NOMO-1 treated with DMSO at 0.1 percent for 48 hours (cell line): ENCODE measurements around the gene C12orf42.
A peak's percentile ranks its signal among the peaks of the same experiment; 100 is the strongest.

Experiments used
- DNase-seq: peaks from one replicate; lab custom pipeline; 2025; ENCODE audit not compliant: unreplicated experiment; lab: John Stamatoyannopoulos, UW

C12orf42 gene

DNA sequence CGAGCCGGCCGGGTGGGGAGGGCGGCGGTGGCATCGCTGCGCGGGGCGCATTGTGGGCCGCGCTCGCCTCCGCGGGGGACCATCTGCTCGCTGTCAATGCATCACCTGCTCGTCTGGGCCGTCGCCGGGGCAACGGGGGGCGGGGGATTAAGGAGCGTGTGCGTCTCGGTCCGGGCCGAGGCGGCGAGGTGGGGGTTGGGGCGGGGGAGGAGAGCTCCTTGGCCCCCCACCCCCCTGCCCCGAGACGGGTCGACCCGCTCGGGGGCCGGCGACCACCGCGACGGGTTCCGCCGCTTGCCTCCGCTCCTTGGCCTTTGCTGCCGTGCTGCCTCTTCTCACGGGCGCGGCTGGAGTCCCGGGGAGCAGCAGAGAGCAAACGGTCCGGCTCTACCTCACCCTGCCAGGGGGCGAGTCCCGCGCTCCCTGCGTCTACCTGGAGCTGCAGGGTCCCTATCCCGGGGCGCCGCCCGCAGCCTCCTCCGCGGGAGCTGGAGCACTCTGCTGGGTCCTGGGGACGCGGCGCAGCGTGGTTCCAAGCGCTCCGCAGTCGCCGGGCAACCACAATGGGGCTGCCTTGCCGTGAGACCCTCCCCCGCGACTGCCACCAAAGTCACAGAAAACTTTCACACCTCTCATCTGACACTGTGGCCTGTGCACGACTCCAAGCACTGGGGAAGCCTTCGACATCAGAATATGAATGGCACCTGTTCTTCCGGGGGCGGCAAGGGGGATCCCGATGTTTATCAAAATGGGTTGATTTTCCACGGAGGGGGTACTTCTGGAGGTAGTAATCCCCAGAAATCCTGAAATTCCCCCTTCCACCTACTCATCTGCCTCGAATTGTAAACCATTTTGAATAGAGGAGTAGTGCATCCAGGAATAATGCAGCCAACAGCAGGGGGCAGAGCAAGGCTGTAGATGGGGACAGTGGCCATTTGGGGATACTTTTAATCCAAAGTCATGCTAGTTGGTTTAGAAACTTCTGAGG is at the start of gene C12orf42:
C12orf42 (minus strand) TSS at position 500 of the 988 bp plus-strand sequence. CDS start 17,542 bp downstream, outside the sequence.
- DNase-seq = no peak

DNA sequence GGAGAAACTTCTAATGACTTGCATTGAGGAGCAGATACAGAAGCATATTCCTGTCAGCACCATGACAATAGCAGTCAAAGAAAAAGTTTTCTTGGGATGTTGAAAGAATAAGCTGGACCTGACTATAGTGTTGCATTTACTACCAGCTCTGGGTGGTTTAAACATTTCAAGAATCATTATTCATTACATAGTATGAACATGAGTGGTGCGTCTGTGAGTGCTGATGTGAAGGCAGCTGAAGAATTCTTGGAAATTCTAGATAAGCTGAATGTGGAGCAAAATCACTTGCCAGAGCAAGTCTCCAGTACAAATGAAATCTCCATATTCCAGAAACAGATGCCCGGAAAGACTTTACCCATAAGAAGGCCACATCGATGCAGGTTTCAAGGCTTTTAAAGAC is 46.3 kb upstream of the C12orf42 start:
- DNase-seq = no peak

GRCh38 chr12:103540319-103540718 is 44.6 kb upstream of the C12orf42 start:
- no peak for DNase-seq

- no peak for DNase-seq
Measured at GRCh38 chr12:103538397-103538796, 42.6 kb upstream of the C12orf42 start.

GRCh38 chr12:103530307-103531066 is 34.7 kb upstream of the C12orf42 start:
- DNase-seq = no peak

DNA sequence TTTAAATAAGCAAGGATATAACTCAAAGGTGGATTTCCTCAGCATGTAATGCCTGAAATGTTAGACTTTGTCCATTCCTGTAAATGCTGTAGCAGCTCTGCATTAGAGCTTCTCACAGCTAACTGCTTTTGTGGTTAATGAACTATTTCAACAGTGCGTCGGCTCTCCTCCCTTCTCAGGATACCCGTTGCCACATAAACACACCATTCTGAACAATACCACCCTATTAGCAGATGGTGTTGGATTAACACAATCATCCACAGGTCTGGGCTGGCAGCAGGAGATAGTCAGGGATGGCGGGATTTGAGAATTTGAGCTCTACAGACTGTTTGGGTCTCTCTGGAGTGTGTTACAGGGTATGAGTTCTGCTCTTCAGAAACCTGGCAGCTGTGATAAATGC is 33.5 kb upstream of the C12orf42 start:
- no peak for DNase-seq

DNA sequence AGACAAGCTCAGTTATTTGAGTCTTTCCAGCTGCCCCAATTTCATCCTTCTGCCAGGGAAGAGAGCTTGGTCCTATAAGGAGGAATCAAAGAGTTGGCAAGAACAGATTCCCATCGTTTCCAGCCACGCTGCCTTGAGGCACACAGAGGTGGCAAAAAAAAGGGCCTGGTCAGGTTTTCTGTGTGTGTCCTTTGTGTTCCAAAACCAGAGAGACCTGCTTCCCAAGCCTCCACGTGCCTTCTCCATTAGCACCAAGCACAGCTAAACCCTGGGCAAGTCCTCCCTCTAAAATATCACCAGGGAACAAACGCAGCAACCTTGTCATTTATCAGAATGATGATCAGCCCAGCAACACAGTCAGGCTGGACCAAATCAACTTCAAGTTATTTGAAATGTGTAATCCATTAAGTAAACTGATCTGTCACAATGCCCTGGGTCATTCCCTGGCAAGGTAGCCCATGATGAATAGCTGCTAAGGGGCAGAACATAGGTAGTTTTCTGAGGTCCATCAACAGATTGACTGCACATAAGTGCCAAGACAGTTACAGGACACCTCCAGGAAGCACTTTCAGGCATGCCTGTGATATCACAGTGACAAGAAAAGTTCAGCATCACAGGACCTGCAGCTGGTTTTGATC is 28.6 kb upstream of the C12orf42 start:
- no peak for DNase-seq

- DNase-seq = no peak
Measured at GRCh38 chr12:103523771-103524170, 28.0 kb upstream of the C12orf42 start.

DNA sequence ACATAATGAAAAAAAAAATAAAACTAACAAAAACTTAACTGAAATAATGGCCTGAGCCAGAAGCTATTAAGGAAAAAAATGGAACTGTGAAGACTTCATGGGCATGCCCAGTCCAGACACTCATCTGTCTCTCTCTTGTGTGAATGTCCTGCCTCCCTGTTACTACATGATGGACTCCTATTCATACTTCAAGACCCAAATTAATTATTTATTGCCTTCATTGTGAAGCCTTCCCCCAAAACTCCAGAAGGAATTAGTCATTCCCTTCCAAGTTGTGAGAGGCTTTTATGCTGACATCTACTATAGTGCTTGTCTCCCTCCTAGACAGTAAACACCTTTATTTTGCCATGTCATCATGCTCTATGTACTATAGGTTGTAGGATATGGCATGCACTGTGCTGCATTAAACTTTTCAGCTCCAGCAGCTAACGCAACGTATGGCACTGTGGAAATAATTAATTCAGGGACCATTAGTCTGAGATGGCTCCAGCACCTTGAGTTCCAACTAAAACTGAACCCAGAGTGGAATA is 25.0 kb upstream of the C12orf42 start:
- DNase-seq = no peak

GRCh38 chr12:103519632-103520031 is 23.9 kb upstream of the C12orf42 start:
- DNase-seq = no peak

DNA sequence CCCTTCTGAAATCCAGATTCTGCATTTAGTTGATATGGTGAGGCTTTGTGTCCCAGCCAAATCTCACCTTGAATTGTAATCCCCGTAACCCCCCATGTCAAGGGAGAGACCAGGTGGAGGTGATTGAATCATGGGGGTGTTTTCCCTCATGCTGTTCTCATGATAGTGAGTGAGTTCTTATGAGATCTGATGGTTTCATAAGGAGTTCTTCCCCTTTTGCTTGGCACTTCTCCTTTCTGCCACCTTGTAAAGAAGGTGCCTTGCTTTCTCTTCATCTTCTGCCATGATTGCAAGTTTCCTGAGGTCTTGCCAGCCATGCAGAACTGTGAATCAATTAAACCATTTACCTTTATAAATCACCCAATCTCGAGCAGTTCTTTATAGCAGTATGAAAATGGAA is 23.1 kb upstream of the C12orf42 start:
- peak; percentile 51 for DNase-seq

GRCh38 chr12:103517161-103517560 is 21.4 kb upstream of the C12orf42 start:
- no peak for DNase-seq

DNA sequence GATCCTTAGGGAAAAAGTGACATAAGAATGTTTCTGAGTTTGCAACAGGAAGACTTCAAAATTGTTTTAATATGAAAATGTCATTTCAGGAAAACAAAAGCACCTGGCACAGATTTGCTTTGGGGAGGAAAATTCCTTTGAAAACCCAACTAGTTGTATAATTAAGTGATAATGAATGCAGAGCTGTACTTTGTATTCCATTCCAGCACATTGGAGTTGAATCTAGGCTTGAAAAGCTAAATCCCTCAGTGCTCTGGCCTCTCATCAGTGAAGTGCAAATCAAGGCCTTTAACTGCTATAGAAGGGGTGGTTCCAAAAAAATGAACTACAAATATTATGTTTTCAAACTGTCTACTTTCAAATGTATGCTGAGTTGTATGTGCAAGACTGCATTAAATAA is 19.6 kb upstream of the C12orf42 start:
- no peak for DNase-seq

- no peak for DNase-seq
Measured at GRCh38 chr12:103513875-103514274, 18.1 kb upstream of the C12orf42 start.

GRCh38 chr12:103505371-103506236 is 9.8 kb upstream of the C12orf42 start:
- DNase-seq = no peak

- no peak for DNase-seq
Measured at GRCh38 chr12:103504606-103505005, 8.8 kb upstream of the C12orf42 start.

DNA sequence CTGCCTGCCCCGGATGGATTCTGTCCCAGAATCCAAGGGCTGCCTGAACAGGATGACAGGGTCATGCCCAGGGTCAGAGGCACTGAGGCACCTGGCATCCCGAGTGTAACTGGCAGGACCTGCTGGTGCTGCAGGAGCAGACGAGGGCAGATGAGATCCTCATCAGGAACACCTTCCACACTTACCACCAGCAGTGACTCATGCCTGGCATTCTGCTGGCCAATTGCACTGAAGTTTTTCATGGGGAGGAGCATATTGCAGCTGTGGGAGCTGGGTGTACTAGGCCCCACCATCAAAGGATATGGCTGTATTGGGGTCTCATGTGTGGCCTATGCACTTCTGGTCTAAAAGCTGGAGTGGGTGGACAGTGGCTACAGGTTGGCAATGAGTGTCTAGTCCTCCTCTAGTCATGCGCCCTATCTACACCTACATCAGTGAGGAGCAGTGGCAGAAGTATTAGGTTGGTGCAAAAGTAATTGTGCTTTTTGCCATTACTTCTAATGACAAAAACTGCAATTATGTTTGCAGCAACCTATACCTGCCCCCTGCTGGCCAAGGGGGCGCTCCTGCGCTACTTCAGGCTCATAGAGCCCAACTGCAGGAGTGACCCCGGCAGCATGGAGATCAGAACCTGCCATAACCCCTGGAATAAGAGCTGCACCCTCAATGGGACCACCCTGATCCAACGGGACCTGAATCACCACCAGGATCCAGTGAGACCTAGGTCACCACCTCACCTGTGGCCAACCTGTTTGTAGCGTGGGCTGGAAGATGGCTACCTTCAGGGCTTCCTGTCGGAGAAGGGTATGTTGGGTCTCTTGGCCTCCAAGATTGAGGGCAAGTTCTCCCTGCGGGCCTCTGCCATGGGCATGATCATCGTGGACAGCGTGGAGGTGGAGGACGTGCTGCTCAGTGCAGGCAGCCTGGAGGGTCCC is 8.0 kb upstream of the C12orf42 start:
- no peak for DNase-seq

DNA sequence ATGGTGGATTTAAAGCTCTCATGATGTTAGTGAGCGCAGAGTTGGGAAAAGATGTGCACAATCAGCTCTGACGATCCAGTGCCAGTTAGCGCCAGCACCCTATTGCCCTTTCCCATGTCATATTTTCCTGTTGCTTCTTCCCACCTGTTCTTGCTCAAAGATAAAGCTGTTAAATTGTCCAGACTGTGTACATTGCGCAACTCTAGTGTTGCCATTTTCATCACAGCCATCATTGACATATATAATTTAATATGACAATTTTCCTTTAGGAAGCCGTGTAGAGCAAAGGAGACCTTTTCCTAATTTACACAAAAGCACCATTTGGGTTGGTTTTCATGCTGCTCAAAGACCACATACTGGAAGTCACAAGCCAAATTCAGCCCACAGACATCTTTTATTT is 5.7 kb upstream of the C12orf42 start:
- DNase-seq = no peak

GRCh38 chr12:103499571-103499970 is 3.8 kb upstream of the C12orf42 start:
- no peak for DNase-seq
